ENCODE results near the gene ANO7. TPM values are rescaled to one million over a fixed set of nuclear protein-coding genes. Genes with fewer than 3 reads are reported as not detected.

Gene ANO7
- polyA plus RNA-seq, 1 donor from 2014 or later: not detected

DNA sequence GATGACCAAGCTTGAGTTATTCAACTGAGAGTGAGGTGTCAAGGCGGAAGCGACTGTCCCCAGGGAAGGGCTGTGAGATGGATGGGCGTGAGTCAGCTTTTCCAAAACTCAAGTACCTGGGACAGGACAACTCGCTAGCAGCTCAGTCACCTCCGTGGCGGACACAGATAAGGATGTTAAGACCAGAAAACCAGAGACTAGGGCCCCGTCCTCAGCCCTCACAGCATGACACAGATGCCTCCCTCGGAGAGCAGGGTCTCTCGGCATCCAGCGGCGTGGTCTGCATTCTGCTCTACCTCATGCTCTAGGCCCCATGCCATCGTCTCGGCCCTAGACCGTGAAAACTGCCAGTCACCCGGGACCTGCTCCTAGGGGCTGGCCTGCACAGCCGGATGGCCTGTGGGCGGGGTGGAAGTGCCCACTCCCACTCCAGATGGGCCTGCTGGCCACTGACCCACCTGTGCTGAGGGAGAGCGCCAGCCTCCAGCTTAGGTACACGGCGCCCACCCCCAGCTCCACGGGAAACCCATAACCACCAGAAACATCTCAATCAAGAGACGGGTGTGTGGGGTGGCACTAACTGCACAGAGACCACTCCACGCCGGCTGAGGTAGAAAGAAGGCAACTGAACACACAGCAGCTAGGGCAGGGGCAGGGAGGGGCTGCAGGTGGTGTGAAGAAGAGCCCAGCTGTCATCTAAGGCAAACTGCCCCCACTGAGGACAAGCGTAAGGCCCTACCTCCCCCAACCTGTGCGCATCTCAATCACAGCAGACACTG is 39.8 kb downstream of the ANO7 start:
- Histone ChIP-seq H3F3A (ENCODE audit: insufficient read depth, low read length, poor library complexity, severe bottlenecking) (no peaks in the 10 kb centered on the region), H3K36me3 (ENCODE audit: insufficient read depth, low read length) (peaks cover 7% of the 10 kb centered on the region), H2AFZ (ENCODE audit: low read depth, low read length) (no peak overlapping the region), H3K27ac (ENCODE audit: low read length) (no peak overlapping the region), H3K9ac (ENCODE audit: low read length) (no peak overlapping the region), H4K20me1 (ENCODE audit: insufficient read depth) (no peaks in the 10 kb centered on the region), H3K9me3 (ENCODE audit: low read length) (no peaks in the 10 kb centered on the region), H3K79me2 (replicated peaks; ENCODE audit: insufficient read depth, low read length) (no peaks in the 10 kb centered on the region), H3K4me2 (ENCODE audit: low read length) (no peak overlapping the region), H3K9me2 (ENCODE audit: insufficient read depth, low read length) (no peaks in the 10 kb centered on the region), H3K27me3 (ENCODE audit: insufficient read depth, low read depth, low read length) (no peaks in the 10 kb centered on the region), H3K4me3 (ENCODE audit: low read length) (no peak overlapping the region)
- TF ChIP-seq, protein P1, sequence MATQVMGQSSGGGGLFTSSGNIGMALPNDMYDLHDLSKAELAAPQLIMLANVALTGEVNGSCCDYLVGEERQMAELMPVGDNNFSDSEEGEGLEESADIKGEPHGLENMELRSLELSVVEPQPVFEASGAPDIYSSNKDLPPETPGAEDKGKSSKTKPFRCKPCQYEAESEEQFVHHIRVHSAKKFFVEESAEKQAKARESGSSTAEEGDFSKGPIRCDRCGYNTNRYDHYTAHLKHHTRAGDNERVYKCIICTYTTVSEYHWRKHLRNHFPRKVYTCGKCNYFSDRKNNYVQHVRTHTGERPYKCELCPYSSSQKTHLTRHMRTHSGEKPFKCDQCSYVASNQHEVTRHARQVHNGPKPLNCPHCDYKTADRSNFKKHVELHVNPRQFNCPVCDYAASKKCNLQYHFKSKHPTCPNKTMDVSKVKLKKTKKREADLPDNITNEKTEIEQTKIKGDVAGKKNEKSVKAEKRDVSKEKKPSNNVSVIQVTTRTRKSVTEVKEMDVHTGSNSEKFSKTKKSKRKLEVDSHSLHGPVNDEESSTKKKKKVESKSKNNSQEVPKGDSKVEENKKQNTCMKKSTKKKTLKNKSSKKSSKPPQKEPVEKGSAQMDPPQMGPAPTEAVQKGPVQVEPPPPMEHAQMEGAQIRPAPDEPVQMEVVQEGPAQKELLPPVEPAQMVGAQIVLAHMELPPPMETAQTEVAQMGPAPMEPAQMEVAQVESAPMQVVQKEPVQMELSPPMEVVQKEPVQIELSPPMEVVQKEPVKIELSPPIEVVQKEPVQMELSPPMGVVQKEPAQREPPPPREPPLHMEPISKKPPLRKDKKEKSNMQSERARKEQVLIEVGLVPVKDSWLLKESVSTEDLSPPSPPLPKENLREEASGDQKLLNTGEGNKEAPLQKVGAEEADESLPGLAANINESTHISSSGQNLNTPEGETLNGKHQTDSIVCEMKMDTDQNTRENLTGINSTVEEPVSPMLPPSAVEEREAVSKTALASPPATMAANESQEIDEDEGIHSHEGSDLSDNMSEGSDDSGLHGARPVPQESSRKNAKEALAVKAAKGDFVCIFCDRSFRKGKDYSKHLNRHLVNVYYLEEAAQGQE (IDR thresholded peaks at IDR 0.05; ENCODE audit: borderline replicate concordance): no peak
- TF ChIP-seq EZH2 (IDR thresholded peaks at IDR 0.05; ENCODE audit: borderline replicate concordance, insufficient read depth, low read length, poor library complexity, severe bottlenecking) (no peak), RAD21 (conservative IDR thresholded peaks at IDR 0.05) (no peak), POLR2AphosphoS5 (IDR thresholded peaks at IDR 0.05) (no peak), EP300 (conservative IDR thresholded peaks at IDR 0.05; ENCODE audit: poor library complexity, severe bottlenecking) (no peak), SMC3 (conservative IDR thresholded peaks at IDR 0.05; ENCODE audit: poor library complexity) (no peak), TAF1 (IDR thresholded peaks at IDR 0.05; ENCODE audit: low read depth) (no peak), MXI1 (conservative IDR thresholded peaks at IDR 0.05; ENCODE audit: poor library complexity, severe bottlenecking) (no peak)
- TF ChIP-seq, protein P2, sequence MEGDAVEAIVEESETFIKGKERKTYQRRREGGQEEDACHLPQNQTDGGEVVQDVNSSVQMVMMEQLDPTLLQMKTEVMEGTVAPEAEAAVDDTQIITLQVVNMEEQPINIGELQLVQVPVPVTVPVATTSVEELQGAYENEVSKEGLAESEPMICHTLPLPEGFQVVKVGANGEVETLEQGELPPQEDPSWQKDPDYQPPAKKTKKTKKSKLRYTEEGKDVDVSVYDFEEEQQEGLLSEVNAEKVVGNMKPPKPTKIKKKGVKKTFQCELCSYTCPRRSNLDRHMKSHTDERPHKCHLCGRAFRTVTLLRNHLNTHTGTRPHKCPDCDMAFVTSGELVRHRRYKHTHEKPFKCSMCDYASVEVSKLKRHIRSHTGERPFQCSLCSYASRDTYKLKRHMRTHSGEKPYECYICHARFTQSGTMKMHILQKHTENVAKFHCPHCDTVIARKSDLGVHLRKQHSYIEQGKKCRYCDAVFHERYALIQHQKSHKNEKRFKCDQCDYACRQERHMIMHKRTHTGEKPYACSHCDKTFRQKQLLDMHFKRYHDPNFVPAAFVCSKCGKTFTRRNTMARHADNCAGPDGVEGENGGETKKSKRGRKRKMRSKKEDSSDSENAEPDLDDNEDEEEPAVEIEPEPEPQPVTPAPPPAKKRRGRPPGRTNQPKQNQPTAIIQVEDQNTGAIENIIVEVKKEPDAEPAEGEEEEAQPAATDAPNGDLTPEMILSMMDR (IDR thresholded peaks at IDR 0.05; ENCODE audit: poor library complexity, severe bottlenecking): no peak

DNA sequence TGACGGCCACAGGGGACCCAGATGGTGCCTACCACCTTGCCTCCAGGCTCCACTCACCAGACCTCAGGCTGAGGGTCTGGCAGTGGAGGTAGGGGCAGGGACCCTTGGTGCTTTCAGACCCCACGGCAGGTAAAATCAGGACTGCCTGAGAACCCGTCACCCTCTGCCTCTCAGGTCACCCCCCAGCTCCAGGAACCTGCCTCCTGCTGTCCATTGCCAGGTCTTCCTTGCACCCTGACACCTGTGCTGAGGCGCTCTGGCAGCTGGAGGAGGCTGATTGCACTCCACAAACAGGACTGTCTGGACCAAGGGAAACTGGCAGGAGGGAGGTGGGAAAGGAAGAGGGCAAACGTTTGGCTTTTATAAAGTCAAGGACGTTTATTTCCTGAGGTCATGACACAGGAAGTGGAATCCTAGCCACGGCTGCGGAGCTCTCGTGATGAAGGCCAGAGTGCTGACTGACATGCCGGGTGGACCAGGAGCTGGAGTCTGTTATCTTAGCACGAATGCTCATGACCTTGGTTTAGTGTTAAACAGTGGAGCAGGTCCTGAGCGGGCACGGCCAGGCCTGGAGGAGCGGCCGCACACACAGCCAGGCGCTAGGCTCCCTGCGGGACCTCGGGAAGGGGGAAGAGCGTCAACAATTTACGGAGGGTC is 40.5 kb downstream of the ANO7 start:
- Histone ChIP-seq H3K4me3 (ENCODE audit: low read length) (no peak overlapping the region), H3K9ac (ENCODE audit: low read length) (no peak overlapping the region), H3K27ac (ENCODE audit: low read length) (no peak overlapping the region), H3K4me2 (ENCODE audit: low read length) (no peak overlapping the region), H3K27me3 (ENCODE audit: insufficient read depth, low read depth, low read length) (no peaks in the 10 kb centered on the region), H3F3A (ENCODE audit: insufficient read depth, low read length, poor library complexity, severe bottlenecking) (no peaks in the 10 kb centered on the region), H3K36me3 (ENCODE audit: insufficient read depth, low read length) (peaks cover 7% of the 10 kb centered on the region), H3K79me2 (replicated peaks; ENCODE audit: insufficient read depth, low read length) (no peaks in the 10 kb centered on the region), H3K9me2 (ENCODE audit: insufficient read depth, low read length) (no peaks in the 10 kb centered on the region), H4K20me1 (ENCODE audit: insufficient read depth) (no peaks in the 10 kb centered on the region), H2AFZ (ENCODE audit: low read depth, low read length) (no peak overlapping the region), H3K9me3 (ENCODE audit: low read length) (no peaks in the 10 kb centered on the region)
- TF ChIP-seq SMC3 (conservative IDR thresholded peaks at IDR 0.05; ENCODE audit: poor library complexity) (no peak), TAF1 (IDR thresholded peaks at IDR 0.05; ENCODE audit: low read depth) (no peak), EP300 (conservative IDR thresholded peaks at IDR 0.05; ENCODE audit: poor library complexity, severe bottlenecking) (no peak), EZH2 (IDR thresholded peaks at IDR 0.05; ENCODE audit: borderline replicate concordance, insufficient read depth, low read length, poor library complexity, severe bottlenecking) (no peak), RAD21 (conservative IDR thresholded peaks at IDR 0.05) (no peak), MXI1 (conservative IDR thresholded peaks at IDR 0.05; ENCODE audit: poor library complexity, severe bottlenecking) (no peak), POLR2AphosphoS5 (IDR thresholded peaks at IDR 0.05) (no peak)
- TF ChIP-seq, protein P1 (IDR thresholded peaks at IDR 0.05; ENCODE audit: borderline replicate concordance): no peak
- TF ChIP-seq, protein P2 (IDR thresholded peaks at IDR 0.05; ENCODE audit: poor library complexity, severe bottlenecking): no peak

Measured in neural cell (in vitro differentiated cells).